K562 (cell line): ENCODE data around the gene HNRNPA3. TPM values are rescaled to one million over a fixed set of nuclear protein-coding genes. Genes with fewer than 3 reads are reported as not detected.

Experiments
- AFF4 ChIP-seq: sonication (generic); formaldehyde crosslinking; IDR thresholded peaks from 2 replicates; pipeline ENCODE4 v1.8.0; 2023; ENCODE audit warnings: mild to moderate bottlenecking, missing genetic modification reagents
- ARID3B ChIP-seq: fragments of 250-450 bp; sonication (Bioruptor Pico); IDR thresholded peaks from 2 replicates; pipeline ENCODE4 v1.4.0; 2020; ENCODE audit warnings: borderline replicate concordance
- ELF4 ChIP-seq: fragments of 450-650 bp; formaldehyde crosslinking; IDR thresholded peaks from 2 replicates; pipeline ENCODE4 v1.4.0; 2022; ENCODE audit warnings: missing genetic modification characterization
- HMGXB4 ChIP-seq: sonication (generic); formaldehyde crosslinking; IDR thresholded peaks from 2 replicates; pipeline ENCODE4 v1.8.1; 2023; ENCODE audit warnings: mild to moderate bottlenecking, missing genetic modification reagents
- NR2C1 ChIP-seq, 2 experiments: fragments of 450-650 bp; IDR thresholded peaks; 2 replicates each; pipeline ENCODE4 v1.6.1; 2017; ENCODE audit warnings: mild to moderate bottlenecking in 2 of 2, antibody characterized with exemption in 1 of 2, inconsistent platforms in 1 of 2, missing compliant biosample characterization in 1 of 2, missing genetic modification characterization in 1 of 2
- NR2C2 ChIP-seq, 2 experiments: fragments of 200-800 bp in 1 of 2; sonication (Bioruptor generic) in 1 of 2; sonication (generic) in 1 of 2; formaldehyde crosslinking in 1 of 2; IDR thresholded peaks; 2 replicates each; pipeline versions ENCODE4 v1.6.1 to v1.8.0; 2016 to 2022; ENCODE audit warnings: mild to moderate bottlenecking in 1 of 2, missing compliant biosample characterization in 1 of 2, missing genetic modification characterization in 1 of 2, missing genetic modification reagents in 1 of 2
- NR3C1 ChIP-seq: sonication (generic); formaldehyde crosslinking; IDR thresholded peaks from 2 replicates; pipeline ENCODE4 v1.8.1; 2022; ENCODE audit warnings: missing genetic modification reagents
- SMARCE1 ChIP-seq: fragments of 450-650 bp; IDR thresholded peaks from 2 replicates; pipeline ENCODE4 v1.7.1; 2016; ENCODE audit warnings: mild to moderate bottlenecking
- ZNF212 ChIP-seq: fragments of 450-650 bp; formaldehyde crosslinking; IDR thresholded peaks from 2 replicates; pipeline ENCODE4 v1.4.0; 2020; ENCODE audit warnings: mild to moderate bottlenecking
- ZNF318 ChIP-seq, 2 experiments: fragments of 450-650 bp; IDR thresholded peaks; 2 replicates each; pipeline ENCODE4 v1.6.1; 2016; ENCODE audit warnings: mild to moderate bottlenecking in 2 of 2, borderline replicate concordance in 1 of 2, low read depth in 1 of 2, moderate library complexity in 1 of 2
- polyA plus RNA-seq, 8 experiments: library from polyadenylated mRNA; depleted of rRNA in 4 of 8; stranded (reverse) in 5 of 8; unstranded in 3 of 8; fragments of >200 nt; fragmentation: Nextera tagmentation in 2 of 8; fragmentation: Illumina TruSeq in 1 of 8; extraction: Ambion mirVana in 2 of 8; extraction: Trizol in 1 of 8; gene quantifications; 2 replicates each; pipeline versions ENCODE4 v1.2.1 to v1.2.3, GENCODE V29; 2011 to 2014; ENCODE audit warnings: inconsistent platforms in 1 of 8, missing spikeins in 1 of 8
- total RNA-seq, 7 experiments: library from RNA; depleted of rRNA in 6 of 7; stranded (reverse); fragments of >200 nt in 6 of 7; fragmentation: Illumina TruSeq in 2 of 7; extraction: Trizol in 2 of 7; gene quantifications; 2 replicates each; pipeline versions ENCODE4 v1.2.1 to v1.2.3, GENCODE V29; 2011 to 2021; ENCODE audit warnings: low replicate concordance in 1 of 7

The HNRNPA3 gene
- total and polyA plus RNA-seq, 9 of the 15 experiments (the other 6 are each of a cell fraction or from before 2014, with no cell fraction given): 72.8 to 428 (median 192) TPM

GRCh38 chr2:177245010-177245422 lies 32.4 kb downstream of the HNRNPA3 start (continued):
- TF ChIP-seq ZNF318 (IDR thresholded peaks at IDR 0.05; ENCODE audit: borderline replicate concordance in 1 of 2, low read depth in 1 of 2): 0 out of 4 replicates have a peak, but pooled peaks of 1 of the 2 experiments have one; percentile 20
- peak; percentile 73 for TF ChIP-seq SMARCE1
- TF ChIP-seq HMGXB4 (CRISPR knock-in tag): no peak
- no peak for TF ChIP-seq ARID3B
- TF ChIP-seq NR3C1 (CRISPR knock-in tag): no peak
- no peak for TF ChIP-seq AFF4
- TF ChIP-seq NR2C1 (IDR thresholded peaks at IDR 0.05): peak; percentile 91
- TF ChIP-seq NR2C1 (tag; IDR thresholded peaks at IDR 0.05): peak; percentile 92
- peak; percentile 78 for TF ChIP-seq NR2C2 (CRISPR knock-in tag; IDR thresholded peaks at IDR 0.05)
- peak; percentile 87 for TF ChIP-seq NR2C2 (tag; IDR thresholded peaks at IDR 0.05)
- TF ChIP-seq ELF4 (CRISPR knock-in tag): no peak
- no peak for TF ChIP-seq ZNF212 (CRISPR knock-in tag)
